NT2/D1 (cell line): ENCODE results near the gene NLRP8.

Experiments used
- DNase-seq: peaks from one replicate; pipeline ENCODE4 v3.0.0-alpha.2; 2011; ENCODE audit warnings: low read depth, low spot score
- H3K27me3 ChIP-seq: 2 replicates; pipeline ENCODE4 v1.6.0; 2011; ENCODE audit warnings: mild to moderate bottlenecking; ENCODE audit not compliant: insufficient read length, insufficient read depth
- H3K36me3 ChIP-seq: 2 replicates; pipeline ENCODE4 v1.6.1; 2011; ENCODE audit warnings: mild to moderate bottlenecking, low read length, mixed read lengths; ENCODE audit not compliant: insufficient read depth, insufficient read length
- H3K4me1 ChIP-seq: 2 replicates; pipeline ENCODE4 v1.5.1; 2011; ENCODE audit not compliant: insufficient read depth, insufficient read length
- H3K4me3 ChIP-seq: 2 replicates; pipeline ENCODE4 v1.5.1; 2011; ENCODE audit warnings: low read depth; ENCODE audit not compliant: insufficient read length
- H3K9ac ChIP-seq: 2 replicates; pipeline ENCODE4 v1.6.0; 2011; ENCODE audit warnings: low read depth; ENCODE audit not compliant: insufficient read length
- H3K9me3 ChIP-seq: 2 replicates; pipeline ENCODE4 v1.5.1; 2011; ENCODE audit warnings: mild to moderate bottlenecking, low read length; ENCODE audit not compliant: insufficient read depth
- SUZ12 ChIP-seq: IDR thresholded peaks from 2 replicates; pipeline ENCODE4 v1.6.1; 2011; ENCODE audit not compliant: insufficient read length, insufficient read depth; ENCODE audit errors: extremely low read depth
- YY1 ChIP-seq: IDR thresholded peaks from 2 replicates; pipeline ENCODE4 v1.6.1; 2011; ENCODE audit not compliant: insufficient read length, insufficient read depth
- ZNF274 ChIP-seq: IDR thresholded peaks from 2 replicates; pipeline ENCODE4 v1.6.1; 2011; ENCODE audit warnings: mild to moderate bottlenecking, low read depth, low read length

The NLRP8 gene

DNA sequence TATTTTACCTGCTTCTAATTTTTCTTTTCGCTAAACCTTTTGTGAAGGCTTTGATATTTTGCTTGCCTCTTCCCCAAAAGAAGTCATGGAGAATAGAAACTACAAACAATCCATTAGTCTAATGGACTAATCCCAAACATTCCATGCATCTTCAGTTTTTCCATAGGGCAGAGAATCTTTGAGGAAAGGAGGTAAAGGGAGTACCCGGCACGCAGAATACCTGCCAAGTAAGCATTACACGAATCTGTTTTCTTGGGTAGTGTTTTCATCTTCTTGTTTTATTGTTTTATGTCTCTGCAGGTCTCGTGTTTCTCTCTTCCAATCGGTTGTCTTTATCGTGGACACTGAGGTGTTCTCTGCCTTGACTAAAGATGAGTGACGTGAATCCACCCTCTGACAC, at the start of gene NLRP8:
Gene NLRP8, plus strand, starts transcription at position 301 of the 400 bp plus-strand sequence.
- H3K4me3 ChIP-seq, result no peak within 1 kb of the TSS
- H3K27me3 ChIP-seq, result no peaks in the 10 kb centered on the region
- H3K36me3 ChIP-seq, result no peaks in the 10 kb centered on the region
- H3K9me3 ChIP-seq, result no peaks in the 10 kb centered on the region
- TF ChIP-seq SUZ12 (no peak), ZNF274 (no peak), YY1 (no peak)
- no peaks in the 10 kb centered on the region for H3K4me1 ChIP-seq
- H3K9ac ChIP-seq, result no peak within 1 kb of the TSS
- no peak for DNase-seq

DNA sequence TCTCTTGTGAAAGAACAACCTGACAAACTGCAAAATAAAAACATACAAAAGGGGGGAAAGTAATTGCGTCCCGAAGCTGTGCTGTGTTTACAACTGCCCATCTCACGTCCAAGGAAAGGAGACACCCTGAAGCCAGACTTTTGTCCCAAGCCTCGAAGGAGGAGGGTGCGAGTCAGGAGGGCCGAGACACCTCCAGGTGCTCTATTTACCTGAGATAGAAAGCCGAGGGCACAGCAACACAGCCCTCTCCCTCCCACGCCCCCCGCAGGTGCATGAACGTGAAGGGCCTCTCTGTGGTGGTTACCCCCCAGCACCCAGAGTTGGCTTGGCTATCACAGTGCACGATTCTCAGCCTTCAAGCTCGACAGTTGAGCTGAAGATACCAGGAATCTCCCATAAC, 48.7 kb upstream of the NLRP8 start:
- Histone ChIP-seq H3K9ac (no peak overlapping the region), H3K27me3 (no peaks in the 10 kb centered on the region), H3K36me3 (no peaks in the 10 kb centered on the region), H3K9me3 (no peaks in the 10 kb centered on the region), H3K4me1 (no peaks in the 10 kb centered on the region), H3K4me3 (no peak overlapping the region)
- no peak for DNase-seq
- TF ChIP-seq SUZ12 (no peak), YY1 (no peak), ZNF274 (no peak)

DNA sequence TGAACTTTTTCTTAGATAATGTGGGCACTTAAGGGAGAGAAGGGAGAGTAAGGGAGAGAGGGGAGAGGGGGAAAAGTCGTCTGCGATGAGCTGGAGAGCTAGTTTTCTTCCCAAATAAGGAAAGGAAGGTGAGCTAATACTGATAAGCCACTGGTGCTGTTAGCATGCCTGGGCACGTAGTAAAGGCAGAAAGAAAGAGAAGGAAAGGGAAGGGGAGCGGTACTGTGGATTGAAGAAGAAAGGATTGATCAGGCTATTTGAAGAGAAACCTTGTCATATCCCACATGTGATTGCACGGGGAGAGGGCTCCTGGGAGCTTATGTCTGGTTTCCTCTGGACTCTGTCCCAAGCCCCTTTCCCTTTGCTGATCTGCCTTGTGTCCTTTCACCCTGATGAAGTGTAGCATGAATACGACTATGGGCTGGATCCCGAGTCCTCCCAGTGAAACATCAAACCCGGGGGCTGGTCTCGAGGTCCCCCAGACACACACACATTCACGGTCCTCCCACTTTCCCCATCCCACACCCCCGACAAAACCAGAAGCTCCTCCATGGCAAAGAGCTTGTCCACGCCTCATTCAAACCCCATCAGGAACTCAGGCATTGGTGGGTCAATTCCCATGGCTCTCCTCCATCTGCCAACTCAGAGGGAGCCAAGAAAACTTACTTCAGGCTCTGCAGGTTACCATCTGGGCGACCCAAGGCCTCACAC, 46.1 kb upstream of the NLRP8 start:
- DNase-seq, result no peak
- H3K9me3 ChIP-seq, result no peaks in the 10 kb centered on the region
- H3K36me3 ChIP-seq, result no peaks in the 10 kb centered on the region
- TF ChIP-seq ZNF274 (no peak), SUZ12 (no peak), YY1 (no peak)
- no peaks in the 10 kb centered on the region for H3K4me1 ChIP-seq
- H3K9ac ChIP-seq, result no peak overlapping the region
- no peak overlapping the region for H3K4me3 ChIP-seq
- no peaks in the 10 kb centered on the region for H3K27me3 ChIP-seq

DNA sequence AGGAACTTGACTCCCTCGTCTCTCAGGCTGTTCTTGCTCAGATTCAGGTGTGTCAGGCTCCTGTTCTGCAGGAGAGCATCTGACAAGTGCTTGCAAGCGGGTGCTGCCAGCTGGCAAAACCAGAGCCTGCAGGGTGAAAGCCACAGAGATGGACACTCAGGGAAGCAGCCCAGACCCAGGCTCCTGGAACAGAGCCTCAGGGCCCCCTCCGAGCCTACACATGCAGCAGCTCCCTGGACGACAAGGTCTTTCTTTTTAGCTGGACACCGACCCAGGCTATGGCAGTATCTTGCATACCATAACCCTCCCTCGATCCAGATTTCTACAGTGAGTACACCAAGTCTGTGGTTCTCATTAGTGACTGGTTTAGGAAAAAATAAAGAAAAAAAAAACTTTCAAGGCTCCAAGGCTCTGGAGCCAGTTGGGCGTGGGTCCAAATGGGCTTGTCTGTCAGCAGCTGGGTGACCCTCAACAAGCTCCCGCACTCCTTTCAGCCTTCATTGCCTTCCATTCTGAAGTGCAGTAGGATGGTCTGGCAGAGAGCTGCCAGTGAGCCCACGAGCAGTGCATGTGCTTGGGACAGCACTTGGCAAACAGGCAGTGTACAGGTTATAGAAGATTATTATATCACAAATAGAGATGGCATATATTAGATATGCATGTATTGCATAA, 45.4 kb upstream of the NLRP8 start:
- no peak overlapping the region for H3K9ac ChIP-seq
- no peak for DNase-seq
- H3K27me3 ChIP-seq, result no peaks in the 10 kb centered on the region
- H3K9me3 ChIP-seq, result no peaks in the 10 kb centered on the region
- no peaks in the 10 kb centered on the region for H3K36me3 ChIP-seq
- no peaks in the 10 kb centered on the region for H3K4me1 ChIP-seq
- no peak overlapping the region for H3K4me3 ChIP-seq
- TF ChIP-seq SUZ12 (no peak), ZNF274 (no peak), YY1 (no peak)

DNA sequence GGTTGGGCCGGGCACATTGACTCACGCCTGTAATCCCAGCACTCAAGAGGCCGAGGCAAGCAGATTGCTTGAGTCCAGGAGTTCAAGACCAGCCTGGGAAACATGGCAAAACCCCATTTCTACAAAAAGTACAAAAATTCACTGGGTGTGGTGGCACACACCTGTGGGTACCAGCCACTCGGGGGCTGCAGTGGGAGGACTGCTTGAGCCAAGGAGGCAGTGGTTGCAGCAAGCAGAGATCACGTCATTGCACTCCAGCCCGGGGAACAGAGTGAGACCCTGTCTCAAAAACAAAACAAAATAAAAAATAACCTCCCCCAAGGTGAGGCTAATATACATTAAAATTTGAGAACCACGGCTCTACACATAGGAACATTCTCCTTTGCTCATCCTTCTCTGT, 40.3 kb upstream of the NLRP8 start:
- TF ChIP-seq SUZ12 (no peak), ZNF274 (no peak), YY1 (no peak)
- H3K4me1 ChIP-seq, result no peaks in the 10 kb centered on the region
- no peaks in the 10 kb centered on the region for H3K36me3 ChIP-seq
- no peaks in the 10 kb centered on the region for H3K9me3 ChIP-seq
- no peak for DNase-seq
- no peak overlapping the region for H3K9ac ChIP-seq
- H3K27me3 ChIP-seq, result peaks cover 2% of the 10 kb centered on the region
- H3K4me3 ChIP-seq, result no peak overlapping the region

DNA sequence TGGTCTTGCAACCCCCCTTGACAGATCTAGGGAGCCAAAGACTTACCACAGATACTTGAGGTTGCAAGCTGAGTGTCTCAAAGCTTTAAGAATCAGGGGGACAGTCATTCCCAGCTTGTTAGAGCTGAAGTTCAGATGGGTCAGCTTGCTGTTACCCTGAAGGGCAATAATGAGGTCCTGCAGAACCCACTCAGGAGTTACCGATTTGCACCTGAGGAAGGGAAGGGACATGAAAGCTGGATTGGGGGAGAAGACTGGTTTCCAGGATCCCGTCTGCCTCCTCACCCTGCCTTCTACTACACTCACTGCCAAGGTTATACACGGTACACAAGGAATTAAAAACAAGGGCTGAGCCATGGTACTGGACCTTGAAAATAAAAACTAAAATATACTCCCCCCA, 39.9 kb upstream of the NLRP8 start:
- Histone ChIP-seq H3K36me3 (no peaks in the 10 kb centered on the region), H3K4me3 (no peak overlapping the region), H3K4me1 (no peaks in the 10 kb centered on the region), H3K27me3 (peaks cover 2% of the 10 kb centered on the region), H3K9me3 (no peaks in the 10 kb centered on the region), H3K9ac (no peak overlapping the region)
- no peak for DNase-seq
- TF ChIP-seq ZNF274 (no peak), YY1 (no peak), SUZ12 (no peak)

DNA sequence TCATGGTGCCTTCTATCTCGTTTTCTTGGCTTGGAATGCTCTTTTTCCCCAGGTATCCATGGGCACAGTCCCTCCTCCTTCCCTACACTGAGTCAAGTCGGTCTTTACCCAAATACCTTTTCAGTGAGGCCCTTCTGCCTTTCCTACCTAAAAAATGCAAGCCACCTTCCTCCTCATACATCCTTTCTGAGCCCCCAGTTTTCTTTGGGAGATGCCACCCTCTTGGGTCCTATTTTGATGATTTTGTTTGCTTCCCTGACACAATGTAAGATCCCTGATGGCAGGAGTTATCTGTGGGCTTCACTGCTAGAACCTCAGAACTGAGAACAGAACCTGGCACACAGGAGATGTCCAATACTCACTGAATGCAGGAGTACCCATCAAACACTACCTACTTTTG, 37.8 kb upstream of the NLRP8 start:
- Histone ChIP-seq H3K36me3 (no peaks in the 10 kb centered on the region), H3K4me3 (no peak overlapping the region), H3K9me3 (no peaks in the 10 kb centered on the region), H3K9ac (no peak overlapping the region), H3K4me1 (no peaks in the 10 kb centered on the region), H3K27me3 (peaks cover 2% of the 10 kb centered on the region)
- no peak for DNase-seq
- TF ChIP-seq ZNF274, result no peak
- no peak for TF ChIP-seq YY1
- TF ChIP-seq SUZ12, result no peak
